ENCODE data around the gene NLGN2.

The NLGN2 gene

GRCh38 chr17:7448461-7448860, 40.8 kb downstream of the NLGN2 start:
- TF ChIP-seq, protein P1, sequence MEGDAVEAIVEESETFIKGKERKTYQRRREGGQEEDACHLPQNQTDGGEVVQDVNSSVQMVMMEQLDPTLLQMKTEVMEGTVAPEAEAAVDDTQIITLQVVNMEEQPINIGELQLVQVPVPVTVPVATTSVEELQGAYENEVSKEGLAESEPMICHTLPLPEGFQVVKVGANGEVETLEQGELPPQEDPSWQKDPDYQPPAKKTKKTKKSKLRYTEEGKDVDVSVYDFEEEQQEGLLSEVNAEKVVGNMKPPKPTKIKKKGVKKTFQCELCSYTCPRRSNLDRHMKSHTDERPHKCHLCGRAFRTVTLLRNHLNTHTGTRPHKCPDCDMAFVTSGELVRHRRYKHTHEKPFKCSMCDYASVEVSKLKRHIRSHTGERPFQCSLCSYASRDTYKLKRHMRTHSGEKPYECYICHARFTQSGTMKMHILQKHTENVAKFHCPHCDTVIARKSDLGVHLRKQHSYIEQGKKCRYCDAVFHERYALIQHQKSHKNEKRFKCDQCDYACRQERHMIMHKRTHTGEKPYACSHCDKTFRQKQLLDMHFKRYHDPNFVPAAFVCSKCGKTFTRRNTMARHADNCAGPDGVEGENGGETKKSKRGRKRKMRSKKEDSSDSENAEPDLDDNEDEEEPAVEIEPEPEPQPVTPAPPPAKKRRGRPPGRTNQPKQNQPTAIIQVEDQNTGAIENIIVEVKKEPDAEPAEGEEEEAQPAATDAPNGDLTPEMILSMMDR (conservative IDR thresholded peaks at IDR 0.05; ENCODE audit: low read depth), result no peak
- CTCF ChIA-PET, result no interaction called here
- no peak for DNase-seq (ENCODE audit: low spot score)
- POLR2A ChIA-PET (ENCODE audit: low non-redundant PET), result no interaction called here
- H3K27ac ChIP-seq, result no peak overlapping the region; the same call in 1 of the 2 replicates

DNA sequence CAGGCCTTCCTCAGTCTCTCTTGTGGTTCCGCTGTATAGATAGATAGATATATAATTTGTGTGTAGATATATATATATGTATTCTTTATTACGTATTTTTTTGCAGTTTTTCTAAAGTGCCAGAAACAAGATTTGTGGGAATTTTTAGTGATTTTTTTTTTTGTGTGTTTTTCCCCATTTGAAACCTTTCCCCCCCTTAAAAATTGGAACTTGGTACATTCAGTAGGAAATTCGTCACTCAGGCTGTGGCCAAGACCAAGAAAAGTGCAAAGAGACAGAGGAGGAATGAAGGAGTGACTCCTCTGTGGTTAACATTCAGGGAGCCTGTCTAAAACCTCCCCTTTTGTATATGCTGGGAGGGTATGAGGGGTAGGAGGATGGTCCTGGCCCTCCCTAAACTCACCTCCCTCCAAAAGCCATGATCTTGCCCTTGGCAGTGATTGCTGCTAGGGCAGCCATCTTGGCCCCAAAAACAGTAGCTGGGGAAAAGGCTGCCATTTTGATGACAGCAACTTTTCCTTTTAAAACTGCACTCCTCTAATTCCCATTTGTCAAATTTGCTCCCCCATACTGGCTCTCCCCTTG, 52.4 kb downstream of the NLGN2 start:
- peak overlapping the region; percentile 42; the same call in 1 of the 2 replicates for H3K27ac ChIP-seq
- DNase-seq (ENCODE audit: low spot score), result no peak
- ChIA-PET CTCF (no interaction called here), POLR2A (ENCODE audit: low non-redundant PET) (no interaction called here)
- TF ChIP-seq, protein P1 (conservative IDR thresholded peaks at IDR 0.05; ENCODE audit: low read depth), result no peak

DNA sequence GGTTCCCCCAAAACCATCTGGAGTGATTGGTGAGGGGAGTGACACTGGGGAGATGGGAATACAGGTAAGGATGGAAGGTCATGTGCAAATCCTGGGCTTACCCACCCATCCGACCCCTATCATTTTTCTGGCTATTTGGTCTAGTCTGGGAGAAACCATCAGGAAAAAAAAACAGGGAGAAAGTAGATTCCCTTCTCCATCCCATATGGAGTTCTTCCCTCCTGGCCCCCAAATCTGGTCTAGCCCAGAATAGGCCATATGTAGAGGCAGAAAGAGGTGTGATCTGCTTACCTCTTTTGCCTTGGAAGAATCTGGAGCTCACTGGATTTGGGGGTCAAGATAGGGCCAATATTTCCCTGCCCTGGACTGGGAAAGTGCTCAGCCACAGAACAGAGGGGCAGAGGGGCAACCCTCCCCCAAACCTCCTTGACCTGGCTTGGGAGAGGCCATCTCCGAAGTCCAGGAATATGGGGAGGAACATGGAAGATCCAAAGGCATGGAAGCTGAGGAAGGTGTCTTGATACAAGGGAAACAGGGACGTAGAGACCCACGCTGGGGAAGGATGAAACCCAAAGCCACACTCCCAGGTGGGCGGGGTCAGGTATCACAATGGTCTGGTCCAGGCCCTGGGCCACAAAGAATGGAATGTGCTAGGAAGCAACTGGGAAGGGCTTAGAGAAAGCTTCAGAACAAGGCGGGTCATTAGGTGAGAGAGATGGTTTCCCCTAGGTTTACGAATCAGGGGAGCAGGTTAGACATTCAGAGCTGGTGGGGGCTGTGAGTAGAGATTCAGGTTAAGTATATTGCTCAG, 53.4 kb downstream of the NLGN2 start:
- H3K27ac ChIP-seq, result peak overlapping the region; percentile 58
- TF ChIP-seq, protein P1 (conservative IDR thresholded peaks at IDR 0.05; ENCODE audit: low read depth), result no peak
- ChIA-PET CTCF (interaction anchor here (1.8 kb wide), 1 partner anchor 25 kb away, joined by 4 read pairs; no protein-coding TSS in a partner anchor), POLR2A (ENCODE audit: low non-redundant PET) (interaction anchor here (0.6 to 0.8 kb wide), 2 partner anchors 9 to 11 kb away, joined by 3 to 6 read pairs; no protein-coding TSS in a partner anchor)
- DNase-seq (ENCODE audit: low spot score), result no peak

GRCh38 chr17:7462474-7463371, 55.1 kb downstream of the NLGN2 start:
- POLR2A ChIA-PET (ENCODE audit: low non-redundant PET), result interaction anchor here (0.5 to 1.0 kb wide), 4 partner anchors 10 to 63 kb away, joined by 3 to 4 read pairs (median 4); no protein-coding TSS in a partner anchor
- H3K27ac ChIP-seq, result peak overlapping the region; percentile 58; the same call in 1 of the 2 replicates
- TF ChIP-seq, protein P1 (conservative IDR thresholded peaks at IDR 0.05; ENCODE audit: low read depth), result no peak
- CTCF ChIA-PET, result interaction anchor here (1.0 to 1.8 kb wide), 2 partner anchors 13 to 26 kb away, joined by 4 to 5 read pairs; no protein-coding TSS in a partner anchor
- no peak for DNase-seq (ENCODE audit: low spot score)

GRCh38 chr17:7463372-7463846, 55.8 kb downstream of the NLGN2 start:
- POLR2A ChIA-PET (ENCODE audit: low non-redundant PET), result interaction anchor here (1.0 kb wide), 1 partner anchor 19 kb away, joined by 3 read pairs; no protein-coding TSS in a partner anchor
- no peak for DNase-seq (ENCODE audit: low spot score)
- H3K27ac ChIP-seq, result peak overlapping the region; percentile 45
- TF ChIP-seq, protein P1 (conservative IDR thresholded peaks at IDR 0.05; ENCODE audit: low read depth), result no peak
- CTCF ChIA-PET, result no interaction called here

GRCh38 chr17:7464081-7464480, 56.4 kb downstream of the NLGN2 start:
- peak overlapping the region; percentile 45 for H3K27ac ChIP-seq
- TF ChIP-seq, protein P1 (conservative IDR thresholded peaks at IDR 0.05; ENCODE audit: low read depth), result no peak
- ChIA-PET POLR2A (ENCODE audit: low non-redundant PET) (no interaction called here), CTCF (no interaction called here)
- DNase-seq (ENCODE audit: low spot score), result no peak
